ENCODE measurements around the gene MDFIC2.

Gene MDFIC2

GRCh38 chr3:70179111-70179510 lies 133.3 kb downstream of the MDFIC2 start:
- no peak for DNase-seq (ENCODE audit: low read depth)

- no peak for DNase-seq (ENCODE audit: low read depth)
Measured at GRCh38 chr3:70177881-70178645, 134.4 kb downstream of the MDFIC2 start.

DNA sequence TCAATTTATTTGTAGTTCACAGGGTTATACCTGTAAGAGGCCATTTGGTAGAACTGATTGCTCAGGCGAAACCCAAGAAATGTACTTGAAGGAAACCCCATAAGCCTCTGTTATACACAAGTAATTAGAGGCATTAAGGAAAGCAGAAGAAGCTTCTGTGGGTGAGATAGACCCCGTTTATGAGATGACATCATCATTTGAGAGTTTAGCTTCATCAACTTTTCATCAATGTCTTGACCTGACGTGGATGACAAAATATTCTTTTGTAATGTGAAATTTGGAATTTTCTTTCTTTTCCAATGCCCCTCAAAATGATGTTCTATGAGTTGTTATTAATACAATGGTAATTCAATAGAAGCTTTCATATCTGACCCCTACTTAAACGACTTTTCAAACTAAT lies 136.2 kb downstream of the MDFIC2 start:
- no peak for DNase-seq (ENCODE audit: low read depth)

- no peak for DNase-seq (ENCODE audit: low read depth)
Measured at GRCh38 chr3:70156808-70157207, 155.6 kb downstream of the MDFIC2 start.

GRCh38 chr3:70150599-70150998 lies 161.8 kb downstream of the MDFIC2 start:
- no peak for DNase-seq (ENCODE audit: low read depth)

- no peak for DNase-seq (ENCODE audit: low read depth)
Measured at GRCh38 chr3:70149714-70150400, 162.6 kb downstream of the MDFIC2 start.

Data from stromal cell of bone marrow (primary cell).